G401.6 (cell line): Measurements from ENCODE around the gene CWF19L2.
"Not testable (repeated sequence)": the region's sequence is repeated elsewhere in the genome, so short reads cannot be mapped to it uniquely, and the experiment has no call there.

Experiments
- FAIRE-seq: peaks from 2 replicates; lab custom pipeline; 2012; peaks lifted over from hg19 to GRCh38; lab: Jason Lieb, UNC

Gene CWF19L2

DNA sequence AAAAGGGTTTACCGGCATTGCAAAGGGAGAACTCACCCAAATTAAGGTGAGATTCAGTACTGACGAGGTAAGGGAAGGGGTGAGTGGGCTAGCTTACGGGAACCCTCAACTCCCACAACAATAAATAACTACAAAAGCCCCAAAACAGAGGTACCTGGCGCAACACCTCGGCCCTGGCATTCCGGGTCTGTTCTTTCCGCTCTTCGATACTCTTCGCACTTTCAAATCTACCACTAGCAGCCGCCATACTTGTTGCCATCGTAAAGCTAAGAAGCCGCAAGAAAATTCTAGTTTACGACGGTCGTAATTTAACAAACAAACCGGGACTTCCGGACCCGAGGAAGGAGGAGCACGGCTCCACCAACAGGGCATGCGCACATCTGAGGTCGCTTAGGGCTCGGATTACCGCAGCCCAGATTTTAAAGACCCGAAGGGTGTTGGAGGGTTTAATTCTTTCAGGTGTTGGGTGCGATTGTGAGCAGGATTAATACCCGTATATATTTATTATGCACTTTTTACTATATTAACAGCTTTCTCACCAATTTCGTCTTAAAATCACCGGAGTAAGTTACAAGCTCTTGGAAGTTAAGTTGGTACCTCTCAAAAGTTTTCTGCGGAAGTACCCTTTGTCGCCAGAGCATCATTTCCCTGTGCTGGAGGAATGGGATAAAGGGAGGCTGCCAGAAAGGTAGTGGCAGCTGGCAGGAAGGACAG lies at the start of gene CWF19L2:
TSS of gene CWF19L2 (minus strand) at position 268 of the 714 bp plus-strand sequence. CDS start at position 259, 9 bp downstream.
- peak; percentile 99 for FAIRE-seq

DNA sequence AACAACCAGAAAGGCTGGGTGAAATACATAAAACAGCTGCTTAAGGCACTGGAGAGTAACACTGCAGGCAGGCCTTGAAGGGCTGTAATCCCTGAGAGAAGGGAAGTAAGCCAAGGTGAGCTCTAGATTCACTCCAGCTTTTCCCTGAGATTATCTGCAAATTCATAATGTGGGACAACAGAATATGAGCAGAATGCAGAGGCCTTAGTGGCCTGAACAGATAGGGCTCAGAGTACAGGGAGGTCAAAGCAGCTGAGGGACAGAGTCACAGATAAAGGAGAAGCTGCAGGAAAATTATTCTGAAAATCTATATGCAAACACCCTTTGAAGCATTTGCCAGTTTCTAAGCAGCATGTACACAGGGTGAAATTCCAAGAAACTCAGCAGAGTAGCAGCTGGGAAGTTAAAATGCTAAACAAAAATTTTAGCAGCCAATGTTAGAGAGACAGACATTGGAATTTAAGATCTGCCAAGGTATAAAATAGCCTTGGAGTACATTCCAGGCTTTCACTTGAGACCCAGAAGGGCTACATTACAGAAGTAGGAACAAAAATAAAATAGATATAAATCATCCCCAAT lies 48.1 kb upstream of the CWF19L2 start:
- no peak for FAIRE-seq

DNA sequence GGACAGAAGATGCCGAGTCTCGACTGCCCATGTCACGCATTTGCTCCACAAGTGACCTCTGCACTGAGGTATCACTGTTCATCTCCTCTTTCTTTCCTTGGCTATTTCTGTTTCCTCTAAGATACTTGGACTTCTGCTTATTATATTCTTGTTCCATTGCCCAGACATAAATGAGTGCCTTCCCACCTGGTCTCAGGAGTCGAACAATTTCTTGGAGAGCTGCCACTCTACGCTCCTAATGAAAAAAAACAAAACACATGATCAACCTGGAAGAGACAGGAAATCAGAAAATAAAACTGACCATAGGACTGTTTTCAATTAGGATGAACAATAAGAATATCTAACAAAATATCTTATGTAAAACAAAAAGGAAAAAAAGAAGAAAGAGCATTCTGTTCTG lies 47.4 kb upstream of the CWF19L2 start:
- no peak for FAIRE-seq

DNA sequence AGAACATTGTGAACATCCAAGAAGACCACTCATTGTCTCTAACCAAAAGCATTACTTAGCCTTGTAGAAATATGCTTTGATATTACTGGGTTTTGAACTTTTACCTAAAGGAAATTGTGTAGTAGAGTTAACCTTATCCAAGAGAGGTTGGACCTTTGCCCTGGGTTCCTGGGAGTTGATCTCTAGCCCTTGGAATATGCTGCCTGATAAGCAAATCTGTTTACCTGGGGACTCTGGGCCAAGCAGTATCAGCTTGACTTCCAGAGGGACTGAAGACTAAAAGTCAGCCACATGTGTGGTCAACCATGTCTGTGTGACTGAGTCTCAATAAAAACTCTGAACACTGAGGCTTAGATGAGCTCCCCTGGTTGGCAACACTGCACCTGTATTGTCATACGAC lies 44.1 kb upstream of the CWF19L2 start:
- FAIRE-seq = no peak

DNA sequence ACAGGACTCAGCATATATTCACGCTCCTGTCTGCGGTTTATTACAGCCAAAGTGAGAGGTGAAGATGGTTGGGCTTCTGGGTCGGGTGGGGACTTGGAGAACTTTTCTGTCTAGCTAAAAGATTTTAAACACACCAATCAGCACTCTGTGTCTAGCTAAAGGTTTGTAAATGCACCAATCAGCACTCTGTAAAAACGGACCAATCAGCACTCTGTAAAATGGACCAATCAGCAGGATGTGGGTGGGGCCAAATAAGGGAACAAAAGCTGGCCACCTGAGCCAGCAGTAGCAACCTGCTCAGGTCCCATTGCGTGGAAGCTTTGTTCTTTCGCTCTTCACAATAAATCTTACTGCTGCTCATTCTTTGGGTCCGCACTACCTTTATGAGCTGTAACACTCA lies 39.7 kb upstream of the CWF19L2 start:
- not testable (repeated sequence) for FAIRE-seq

DNA sequence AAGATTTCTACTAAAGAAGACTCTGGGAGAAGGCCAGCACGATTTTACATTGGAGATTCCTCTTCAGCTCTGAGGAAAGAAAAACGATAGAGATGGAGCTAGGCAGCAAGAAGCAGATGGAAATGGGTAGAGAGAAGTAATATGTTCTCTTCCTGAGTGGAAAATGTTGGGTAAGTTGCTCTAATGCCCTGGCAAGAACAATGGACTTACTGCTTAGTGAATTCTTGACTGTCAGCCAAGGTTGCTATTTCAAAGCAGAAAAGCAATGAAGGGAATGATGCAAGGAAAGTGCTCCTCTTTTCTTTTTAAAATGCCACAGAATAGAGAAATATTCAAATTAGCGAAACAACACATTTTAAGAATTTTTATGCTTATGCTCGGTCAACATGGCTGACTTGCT lies 38.4 kb upstream of the CWF19L2 start:
- FAIRE-seq = no peak

DNA sequence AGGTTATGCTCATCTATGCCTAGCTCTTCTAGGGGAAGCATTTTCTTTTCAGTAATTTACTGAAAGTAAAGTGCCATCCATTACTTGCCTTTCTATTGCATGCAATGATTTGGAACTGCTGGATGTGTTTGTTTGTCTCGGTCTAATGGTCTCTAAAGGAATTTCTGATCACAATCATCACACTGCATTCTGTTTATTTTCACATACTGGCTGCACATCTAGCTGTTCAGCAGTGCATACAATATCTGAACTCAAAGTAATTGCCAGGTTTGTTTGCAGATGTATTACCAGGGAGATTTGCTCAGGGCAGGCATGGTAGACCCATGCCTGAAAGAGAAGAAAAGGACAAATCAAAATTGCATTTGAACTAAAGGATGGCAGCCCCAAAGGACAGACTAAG lies 36.4 kb upstream of the CWF19L2 start:
- no peak for FAIRE-seq

DNA sequence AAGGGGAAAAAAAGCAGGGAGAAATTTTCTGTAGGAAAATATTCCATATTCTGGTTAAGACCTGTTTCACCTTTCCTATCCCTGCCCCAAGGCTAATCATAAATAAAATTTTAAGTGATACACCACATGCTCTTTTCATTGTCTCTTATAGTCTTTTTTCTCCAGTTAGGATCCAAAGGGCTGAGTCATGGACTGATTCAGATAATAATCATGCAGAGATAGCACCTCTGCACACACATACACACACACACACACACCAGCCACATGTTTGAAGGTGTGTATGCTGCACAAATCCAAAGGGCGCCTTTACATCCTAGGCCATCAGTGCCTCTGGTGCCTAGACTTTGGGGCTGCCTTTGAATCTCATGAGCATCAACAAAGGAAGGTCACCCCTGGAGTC lies 35.5 kb upstream of the CWF19L2 start:
- FAIRE-seq = no peak

DNA sequence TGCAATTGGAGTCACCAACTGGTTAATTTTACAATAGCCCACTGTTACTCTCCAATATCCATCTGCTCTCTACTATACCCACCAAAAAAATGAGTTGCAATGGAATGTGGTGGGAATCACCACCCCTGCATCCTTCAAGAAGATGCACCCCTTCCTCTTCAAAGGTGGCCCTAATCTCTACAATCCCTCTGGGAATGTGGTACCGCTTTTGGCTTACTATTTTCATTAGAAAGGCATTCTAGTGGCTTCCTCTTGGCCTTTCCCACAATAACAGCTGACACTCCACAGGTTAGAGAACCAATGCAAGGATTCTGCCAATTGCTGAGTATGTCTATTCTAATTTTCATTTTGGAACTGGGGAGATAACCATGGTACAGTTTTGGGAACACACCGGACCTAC lies 33.2 kb upstream of the CWF19L2 start:
- FAIRE-seq = no peak

DNA sequence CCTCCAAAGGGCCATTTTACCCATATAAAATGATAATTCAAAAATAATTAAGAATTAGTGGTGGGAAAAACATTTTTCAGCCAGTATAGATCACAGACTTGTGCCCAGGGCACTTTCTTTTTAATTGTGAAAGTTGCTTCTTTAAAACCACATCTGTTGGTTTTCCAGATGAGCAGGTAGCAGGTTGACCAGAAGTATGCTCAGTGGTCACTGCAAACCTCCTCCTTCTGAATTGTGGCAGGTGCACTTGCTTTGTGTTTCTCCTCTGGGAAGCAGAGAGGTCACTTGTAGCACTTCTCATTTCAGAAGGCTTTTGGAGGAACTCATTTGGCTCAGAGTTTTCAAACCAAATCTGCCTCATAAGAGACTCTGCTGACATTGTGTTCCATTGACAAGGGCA lies 24.6 kb upstream of the CWF19L2 start:
- FAIRE-seq = no peak

DNA sequence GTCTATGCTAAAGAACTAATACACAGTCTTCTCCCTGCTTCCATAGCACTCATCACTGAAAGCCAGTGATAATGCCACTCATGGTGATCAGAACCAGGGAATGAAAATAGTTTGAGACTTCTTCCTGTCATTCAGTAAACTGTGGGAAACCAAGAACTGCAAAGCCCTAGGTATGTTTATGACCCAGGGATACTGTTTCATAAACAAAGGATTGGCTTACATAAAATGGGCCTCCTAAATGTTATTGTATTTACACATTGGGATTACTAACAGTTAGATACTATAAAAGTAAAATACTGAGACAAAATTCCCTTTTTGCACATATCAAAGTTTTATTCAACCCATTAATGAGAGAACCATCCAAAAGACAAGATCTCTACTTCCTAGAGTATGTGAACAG lies 21.3 kb upstream of the CWF19L2 start:
- no peak for FAIRE-seq

DNA sequence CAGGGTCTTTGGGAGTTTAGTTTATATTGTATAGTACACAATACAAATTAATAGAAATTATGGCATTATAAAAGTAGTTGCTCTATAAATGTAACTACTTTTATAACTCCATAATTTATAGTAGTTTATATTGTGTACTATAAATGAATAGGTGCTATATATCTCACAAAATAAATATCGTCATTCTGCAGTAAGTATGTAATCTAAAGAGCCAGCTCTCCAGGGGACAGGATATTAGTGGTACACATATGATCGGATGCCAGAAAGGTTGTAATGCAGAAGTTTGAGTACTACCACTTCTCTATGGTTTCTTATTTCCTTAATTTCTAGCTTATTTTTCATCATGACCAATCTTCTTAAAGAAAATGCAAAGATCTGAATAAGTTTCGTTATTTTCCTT lies 20.2 kb upstream of the CWF19L2 start:
- FAIRE-seq = no peak

DNA sequence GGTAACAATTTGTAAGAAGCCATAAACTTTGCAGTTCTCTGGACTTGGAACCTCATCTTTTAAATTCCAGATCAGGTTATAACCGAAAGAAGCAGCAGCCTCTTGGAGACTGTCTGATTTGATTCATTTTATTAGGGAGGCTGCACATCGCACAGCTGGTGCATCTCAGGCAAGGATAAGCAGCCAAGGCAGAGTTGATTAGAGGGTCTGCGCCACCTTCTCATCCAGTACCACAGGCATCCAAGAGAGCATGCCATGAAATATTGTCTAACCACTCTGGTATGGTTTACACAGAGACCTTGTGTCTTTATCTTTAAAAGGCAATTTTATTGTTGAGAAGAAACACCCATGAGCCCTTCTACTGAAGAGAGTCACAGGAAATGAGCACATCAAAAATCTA lies 16.2 kb upstream of the CWF19L2 start:
- FAIRE-seq = no peak

DNA sequence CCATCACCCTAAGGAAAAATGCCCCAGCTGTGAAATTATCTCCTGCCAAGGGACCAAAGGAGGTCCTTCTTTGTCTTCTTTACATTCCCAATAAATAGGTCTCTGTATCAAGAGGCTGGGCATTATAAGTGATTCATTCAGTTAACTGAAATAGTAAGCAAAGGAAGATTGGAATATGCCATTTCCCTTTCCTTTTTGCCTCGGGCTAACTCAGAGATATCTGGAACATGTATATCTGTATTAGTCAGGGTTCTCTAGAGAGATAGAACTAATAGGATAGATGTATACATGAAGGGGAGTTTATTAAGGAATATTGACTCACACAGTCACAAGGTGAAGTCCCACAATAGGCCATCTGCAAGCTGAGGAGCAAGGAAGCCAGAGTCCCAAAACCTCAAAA lies 15.3 kb upstream of the CWF19L2 start:
- no peak for FAIRE-seq

DNA sequence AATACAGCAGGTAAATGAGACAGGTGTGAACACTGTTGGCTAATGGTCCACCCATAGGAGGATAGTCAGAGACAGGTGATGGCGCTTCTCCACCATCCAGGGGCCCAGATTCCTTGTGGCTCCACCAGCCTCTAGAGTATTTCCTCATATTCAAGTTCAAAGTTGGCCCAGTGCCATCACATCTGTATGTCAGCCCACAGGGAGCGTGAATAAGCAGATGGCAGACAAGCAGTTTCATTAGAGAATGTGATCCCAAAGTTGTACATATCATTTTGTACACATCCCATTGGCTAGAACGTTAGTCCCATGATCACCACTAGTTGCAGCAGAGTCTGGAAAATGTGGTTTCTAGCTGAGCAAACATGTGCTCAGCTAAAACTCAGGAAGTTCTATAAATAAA lies 11.0 kb upstream of the CWF19L2 start:
- no peak for FAIRE-seq

DNA sequence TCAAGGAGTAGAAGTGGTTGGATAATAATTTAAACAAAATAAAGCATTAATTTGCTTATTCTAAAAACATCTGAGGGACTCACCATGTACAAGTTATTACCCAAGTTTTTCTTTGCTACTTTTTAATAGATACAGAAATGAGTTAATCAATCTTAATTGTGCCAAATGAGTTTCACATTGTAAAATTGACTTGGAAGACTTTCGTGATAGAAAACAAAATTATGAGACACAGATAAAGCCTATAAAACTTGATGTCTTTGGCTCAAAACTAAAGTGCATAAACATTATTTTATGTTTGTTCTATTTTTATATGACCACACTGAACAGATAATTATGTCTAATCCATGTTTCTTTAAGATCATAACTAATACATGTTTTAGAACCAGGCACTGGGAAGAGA lies 10.1 kb upstream of the CWF19L2 start:
- no peak for FAIRE-seq

DNA sequence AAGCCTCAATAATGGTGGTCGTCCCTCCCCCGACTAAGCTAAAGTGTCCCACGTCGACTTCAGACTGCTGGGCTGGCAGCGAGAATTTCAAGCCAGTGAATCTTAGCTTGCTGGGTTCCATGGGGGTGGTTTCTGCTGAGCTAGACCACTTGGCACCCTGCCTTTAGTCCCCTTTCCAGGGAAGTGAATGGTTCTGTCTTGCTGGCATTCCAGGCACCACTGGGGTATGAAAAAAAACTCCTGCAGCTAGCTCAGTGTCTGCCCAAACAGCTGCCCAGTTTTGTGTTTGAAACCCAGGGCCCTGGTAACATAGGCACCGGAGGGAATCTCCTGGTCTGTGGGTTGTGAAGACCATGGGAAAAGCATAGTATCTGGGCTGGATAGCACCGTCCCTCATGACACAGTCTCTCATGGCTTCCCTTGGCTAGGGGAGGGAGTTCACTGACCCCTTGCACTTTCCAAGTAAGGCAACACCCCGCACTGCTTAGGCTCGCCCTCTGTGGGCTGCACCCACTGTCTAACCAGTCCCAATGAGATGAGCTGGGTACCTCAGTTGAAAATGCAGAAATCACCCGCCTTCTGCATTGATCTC lies 8.7 kb upstream of the CWF19L2 start:
- not testable (repeated sequence) for FAIRE-seq

DNA sequence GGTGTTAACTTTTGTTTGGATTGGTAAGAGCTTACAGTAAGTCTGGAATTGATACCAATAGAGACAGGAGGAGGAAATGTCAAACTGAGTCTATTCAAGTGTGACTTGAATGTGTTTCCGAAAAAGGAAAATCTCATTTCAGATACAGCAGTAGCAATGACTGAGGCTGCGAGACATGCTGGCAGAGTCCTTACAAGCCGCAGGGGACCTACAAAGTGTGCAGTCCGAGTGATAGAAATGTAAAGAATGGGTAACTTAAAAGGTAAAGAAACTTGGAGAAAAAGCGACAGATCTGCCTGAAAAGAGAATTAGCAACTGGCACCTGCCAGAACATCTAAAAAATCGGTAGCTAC lies 444 bp downstream of the CWF19L2 start:
- no peak for FAIRE-seq

DNA sequence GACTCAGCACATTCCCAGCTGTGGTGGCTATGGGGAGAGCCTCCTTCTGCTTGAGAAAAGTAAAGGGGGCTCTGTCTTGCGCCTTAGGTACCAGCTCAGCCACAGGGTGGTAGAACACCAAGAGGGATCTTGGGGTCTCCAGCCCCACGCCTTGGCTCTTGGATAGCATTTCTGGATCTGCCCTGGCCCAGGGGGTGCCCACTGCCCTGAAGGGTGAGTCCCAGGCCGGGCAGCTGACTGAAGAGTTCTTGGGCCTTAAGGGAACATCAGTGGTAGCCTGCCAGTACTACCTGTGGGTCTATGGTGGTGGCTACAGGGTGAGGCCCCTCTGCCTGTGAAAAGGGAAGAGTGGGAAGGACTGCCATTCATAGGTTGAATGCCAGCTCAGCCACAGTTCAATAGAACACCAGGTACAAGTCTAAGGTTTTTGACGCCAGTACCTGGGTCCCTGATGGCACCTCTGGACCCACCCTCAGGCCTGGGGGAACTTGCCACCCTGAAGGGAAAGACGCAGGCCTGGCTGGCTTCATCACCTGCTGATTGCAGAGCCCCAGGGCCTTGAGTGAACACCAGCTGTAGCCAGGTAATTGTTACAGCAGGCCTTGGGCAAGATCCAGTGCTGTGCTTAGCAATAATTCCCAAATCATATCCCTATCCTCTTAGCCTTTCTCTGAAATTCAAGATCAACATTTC lies 3.9 kb downstream of the CWF19L2 start:
- FAIRE-seq = no peak

DNA sequence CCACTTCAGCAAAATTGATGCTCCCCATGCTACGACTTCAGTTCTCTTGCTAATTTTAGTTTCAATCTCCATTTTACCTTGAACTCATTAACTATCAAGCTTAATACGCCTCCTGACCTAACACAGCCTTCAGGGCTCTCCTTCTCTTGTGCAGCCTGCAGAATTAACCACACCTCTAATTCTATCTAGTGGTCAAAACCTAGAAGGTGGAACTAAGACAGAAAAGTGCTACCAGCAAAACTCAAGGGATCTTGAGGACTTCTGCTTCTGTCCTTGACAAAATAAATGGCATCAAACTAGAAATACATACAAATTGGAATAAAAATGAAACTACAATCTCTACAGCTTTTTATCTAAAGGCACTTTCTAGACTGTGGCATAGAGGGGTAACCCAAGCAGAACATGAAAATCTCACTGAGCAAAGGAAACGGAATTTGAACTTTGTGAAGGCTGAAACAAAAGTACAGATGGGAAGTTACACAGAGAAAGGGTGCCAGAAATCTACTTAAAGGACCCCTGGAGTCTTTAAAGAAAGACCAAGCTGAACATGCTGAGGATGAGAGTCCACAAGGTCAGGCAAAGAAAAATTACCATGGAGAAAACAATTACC lies 10.7 kb downstream of the CWF19L2 start:
- no peak for FAIRE-seq

DNA sequence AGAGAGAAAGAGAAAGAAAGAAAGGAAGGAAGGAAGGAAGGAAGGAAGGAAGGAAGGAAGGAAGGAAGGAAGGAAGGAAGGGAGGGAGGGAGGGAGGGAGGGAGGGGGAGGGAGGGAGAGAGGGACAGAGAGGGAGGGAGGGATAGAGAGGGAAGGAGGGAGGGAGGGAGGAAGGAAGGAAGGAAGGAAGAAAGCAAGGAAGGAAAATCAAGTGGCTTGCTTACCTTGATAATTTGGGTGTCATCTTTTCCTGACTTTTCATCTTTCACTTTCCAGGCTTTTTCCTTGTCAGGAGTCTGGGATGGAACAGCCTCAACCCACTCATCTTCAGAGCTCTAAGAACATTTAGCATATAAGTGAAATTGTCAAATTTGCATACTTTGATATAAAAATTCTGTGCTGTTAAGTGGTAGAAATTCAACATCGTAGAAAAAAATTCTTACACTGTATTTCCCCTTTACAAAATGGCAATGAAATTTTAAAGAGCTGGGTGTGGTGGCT lies 14.9 kb downstream of the CWF19L2 start:
- no peak for FAIRE-seq

DNA sequence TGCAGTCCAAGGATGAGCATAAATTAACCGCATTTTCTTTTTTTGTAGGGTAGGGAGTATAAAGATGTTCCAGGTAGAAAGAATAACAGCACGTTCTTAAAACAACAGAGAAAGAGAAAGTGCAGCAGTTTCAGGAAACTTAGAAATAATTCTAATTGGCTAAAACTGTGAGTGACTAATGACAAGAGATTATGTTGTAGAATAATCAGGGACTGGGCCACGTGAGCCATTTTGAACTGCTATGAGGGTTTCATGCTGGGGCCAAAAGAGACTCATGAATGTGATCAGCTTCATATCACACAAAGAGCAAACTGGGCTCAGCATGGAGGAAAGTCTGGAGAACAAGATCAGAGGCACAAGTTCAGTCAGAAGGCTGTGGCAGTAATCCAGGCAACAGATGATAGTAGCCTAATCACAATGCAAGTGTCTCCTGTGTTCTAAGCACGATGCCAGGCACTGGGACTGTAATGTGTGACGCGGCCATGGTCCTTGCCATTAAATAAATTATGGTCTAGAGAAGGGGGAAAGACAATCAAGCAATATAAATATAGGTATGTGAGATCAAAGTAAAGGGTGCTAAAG lies 17.9 kb downstream of the CWF19L2 start:
- FAIRE-seq = no peak
